Neural progenitor cell (in vitro differentiated cells): ENCODE results near the gene TMEM131L. TPM values are rescaled to one million over a fixed set of nuclear protein-coding genes. Genes with fewer than 3 reads are reported as not detected.

Experiments used
- DNase-seq: peaks from one replicate; pipeline ENCODE4 v3.0.0-alpha.2; 2016; ENCODE audit warnings: low spot score
- H2AFZ ChIP-seq: fragments of 200-600 bp; sonication (generic); replicated peaks from 2 replicates; pipeline ENCODE4 v1.6.1; 2016; ENCODE audit warnings: antibody characterized with exemption
- H3F3A ChIP-seq: fragments of 200-600 bp; sonication (generic); 2 replicates; pipeline ENCODE4 v1.6.1; 2016; ENCODE audit warnings: antibody characterized with exemption, low read depth
- H3K27ac ChIP-seq: fragments of 200-600 bp; sonication (generic); 2 replicates; pipeline ENCODE4 v1.5.1; 2016; ENCODE audit warnings: mild to moderate bottlenecking
- H3K27me3 ChIP-seq: fragments of 200-600 bp; sonication (generic); 2 replicates; pipeline ENCODE4 v1.6.1; 2016; ENCODE audit warnings: mild to moderate bottlenecking, moderate library complexity
- H3K36me3 ChIP-seq: fragments of 200-600 bp; sonication (generic); 2 replicates; pipeline ENCODE4 v1.5.1; 2016
- H3K4me1 ChIP-seq: fragments of 200-600 bp; sonication (generic); 2 replicates; pipeline ENCODE4 v1.6.1; 2016; ENCODE audit warnings: mixed run types
- H3K4me2 ChIP-seq: fragments of 200-600 bp; sonication (generic); 2 replicates; pipeline ENCODE4 v1.6.1; 2016
- H3K4me3 ChIP-seq: fragments of 200-600 bp; sonication (generic); 2 replicates; pipeline ENCODE4 v1.5.1; 2016
- H3K79me2 ChIP-seq: fragments of 200-600 bp; sonication (generic); 2 replicates; pipeline ENCODE4 v1.6.1; 2016; ENCODE audit warnings: low read depth
- H3K9ac ChIP-seq: fragments of 200-600 bp; sonication (generic); 2 replicates; pipeline ENCODE4 v1.6.1; 2016
- H3K9me3 ChIP-seq: fragments of 200-600 bp; sonication (generic); 2 replicates; pipeline ENCODE4 v1.5.1; 2016; ENCODE audit warnings: low read depth
- H4K20me1 ChIP-seq: fragments of 200-600 bp; sonication (generic); 2 replicates; pipeline ENCODE4 v1.6.1; 2016; ENCODE audit warnings: low read depth
- H3K27ac Mint-ChIP-seq: 3 replicates; pipeline ENCODE4 v1.8.0; 2021; ENCODE audit warnings: mixed read lengths
- H3K27me3 Mint-ChIP-seq: 2 replicates; pipeline ENCODE4 v1.8.0; 2022; ENCODE audit warnings: low read depth, mild to moderate bottlenecking, inconsistent platforms, moderate library complexity, mixed read lengths; ENCODE audit not compliant: insufficient read depth
- H3K36me3 Mint-ChIP-seq: 3 replicates; pipeline ENCODE4 v1.8.0; 2021; ENCODE audit warnings: mixed read lengths
- H3K4me1 Mint-ChIP-seq: 3 replicates; pipeline ENCODE4 v1.8.0; 2021; ENCODE audit warnings: mixed read lengths
- H3K4me3 Mint-ChIP-seq: 3 replicates; pipeline ENCODE4 v1.8.0; 2021; ENCODE audit warnings: mild to moderate bottlenecking, moderate library complexity, mixed read lengths
- H3K9me3 Mint-ChIP-seq: 3 replicates; pipeline ENCODE4 v1.8.0; 2020; ENCODE audit warnings: mixed read lengths
- CTCF ChIP-seq: fragments of 200-600 bp; sonication (generic); IDR thresholded peaks from 2 replicates; pipeline ENCODE4 v1.5.1; 2017; ENCODE audit warnings: antibody characterized with exemption, mild to moderate bottlenecking
- EZH2 ChIP-seq: fragments of 200-600 bp; sonication (generic); IDR thresholded peaks from 2 replicates; pipeline ENCODE4 v1.6.1; 2017; ENCODE audit warnings: antibody characterized with exemption, mild to moderate bottlenecking, moderate library complexity
- EZH2phosphoT487 ChIP-seq: fragments of 200-600 bp; sonication (generic); IDR thresholded peaks from 2 replicates; pipeline ENCODE4 v1.6.1; 2017; ENCODE audit warnings: antibody characterized with exemption
- total RNA-seq: library from RNA; depleted of rRNA; stranded (reverse); fragments of >200 nt; gene quantifications from 2 replicates; pipeline ENCODE4 v1.2.3, GENCODE V29; 2015; ENCODE audit warnings: low replicate concordance

TMEM131L gene
- total RNA-seq, 1 donor from 2014 or later = 14.8 TPM

- H3K27ac Mint-ChIP-seq = peak overlapping the region; percentile 32
- DNase-seq = no peak
- no peaks in the 10 kb centered on the region for H3K9me3 ChIP-seq
Observed at GRCh38 chr4:153489856-153490558, 23.8 kb downstream of the TMEM131L start.

GRCh38 chr4:153490985-153491483, 24.9 kb downstream of the TMEM131L start:
- no peak for TF ChIP-seq EZH2phosphoT487
- no peak for TF ChIP-seq CTCF
- no peak for TF ChIP-seq EZH2
- Histone ChIP-seq H4K20me1 (peaks cover 47% of the 10 kb centered on the region), H3F3A (peaks cover 16% of the 10 kb centered on the region), H3K9me3 (no peaks in the 10 kb centered on the region), H3K4me2 (no peak overlapping the region), H3K4me1 (peaks cover 41% of the 10 kb centered on the region), H3K27ac (no peak overlapping the region), H3K36me3 (no peaks in the 10 kb centered on the region), H3K9ac (no peak overlapping the region), H2AFZ (no peak overlapping the region), H3K79me2 (peaks cover 26% of the 10 kb centered on the region), H3K4me3 (no peak overlapping the region), H3K27me3 (no peaks in the 10 kb centered on the region)
- H3K9me3 Mint-ChIP-seq = no peaks in the 10 kb centered on the region
- H3K4me1 Mint-ChIP-seq = peaks cover 52% of the 10 kb centered on the region
- DNase-seq = no peak
- H3K36me3 Mint-ChIP-seq = no peaks in the 10 kb centered on the region
- H3K27me3 Mint-ChIP-seq = peaks cover 8% of the 10 kb centered on the region
- no peak overlapping the region for H3K27ac Mint-ChIP-seq
- H3K4me3 Mint-ChIP-seq = no peak overlapping the region

More at GRCh38 chr4:153489856-153490558, 23.8 kb downstream of the TMEM131L start:
- peaks cover 12% of the 10 kb centered on the region for H3F3A ChIP-seq
- no peak overlapping the region for H2AFZ ChIP-seq
- H3K4me1 Mint-ChIP-seq = peaks cover 47% of the 10 kb centered on the region
- H3K79me2 ChIP-seq = peaks cover 34% of the 10 kb centered on the region
- peaks cover 38% of the 10 kb centered on the region for H3K4me1 ChIP-seq
- H3K27me3 ChIP-seq = no peaks in the 10 kb centered on the region
- H3K9me3 Mint-ChIP-seq = no peaks in the 10 kb centered on the region
- H3K36me3 Mint-ChIP-seq = peaks cover 2% of the 10 kb centered on the region
- H3K4me2 ChIP-seq = peak overlapping the region; percentile 43
- H4K20me1 ChIP-seq = peaks cover 48% of the 10 kb centered on the region
- H3K36me3 ChIP-seq = no peaks in the 10 kb centered on the region
- H3K4me3 ChIP-seq = no peak overlapping the region
- peaks cover 5% of the 10 kb centered on the region for H3K27me3 Mint-ChIP-seq
- no peak overlapping the region for H3K27ac ChIP-seq
- H3K9ac ChIP-seq = no peak overlapping the region
- H3K4me3 Mint-ChIP-seq = no peak overlapping the region
- peak; percentile 28 for TF ChIP-seq EZH2phosphoT487
- no peak for TF ChIP-seq CTCF

GRCh38 chr4:153494562-153494961, 28.4 kb downstream of the TMEM131L start:
- Histone ChIP-seq H3K4me3 (no peak overlapping the region), H3K27me3 (no peaks in the 10 kb centered on the region), H3K79me2 (peaks cover 26% of the 10 kb centered on the region), H4K20me1 (peaks cover 25% of the 10 kb centered on the region), H3K9ac (no peak overlapping the region), H2AFZ (no peak overlapping the region), H3K9me3 (no peaks in the 10 kb centered on the region), H3K27ac (no peak overlapping the region), H3K4me1 (peaks cover 38% of the 10 kb centered on the region), H3K4me2 (no peak overlapping the region), H3K36me3 (no peaks in the 10 kb centered on the region), H3F3A (peaks cover 15% of the 10 kb centered on the region)
- H3K4me3 Mint-ChIP-seq = no peak overlapping the region
- peaks cover 47% of the 10 kb centered on the region for H3K4me1 Mint-ChIP-seq
- no peaks in the 10 kb centered on the region for H3K9me3 Mint-ChIP-seq
- H3K27ac Mint-ChIP-seq = no peak overlapping the region
- peaks cover 8% of the 10 kb centered on the region for H3K27me3 Mint-ChIP-seq
- TF ChIP-seq CTCF = no peak
- no peak for TF ChIP-seq EZH2phosphoT487
- no peak for TF ChIP-seq EZH2
- no peak for DNase-seq
- H3K36me3 Mint-ChIP-seq = peaks cover under 1% of the 10 kb centered on the region
